IMR-90 (cell line): ENCODE measurements around the gene PAPSS1. TPM values are rescaled to one million over a fixed set of nuclear protein-coding genes. Genes with fewer than 3 reads are reported as not detected.

Experiments
- ATAC-seq: fragments of 200-7000 bp; cut with Tn5 transposase; 2 replicates; pipeline ENCODE4 v1.9.1; 2020; ENCODE audit warnings: low read depth, mild to moderate bottlenecking, moderate library complexity
- BruUV-seq: library from RNA; stranded (reverse); fragments of 400-500 nt; replicated peaks from 2 replicates; lab custom pipeline; 2021; lab: Mats Ljungman, UMichigan
- CTCF ChIA-PET: fragments of 300-600 bp; formaldehyde crosslinking; extraction: SDS; loops from one replicate; lab custom pipeline; 2021; ENCODE audit warnings: antibody characterized with exemption; lab: Yijun Ruan, JAX
- POLR2A ChIA-PET: fragments of 300-600 bp; sonication (Branson Sonifier 250); formaldehyde crosslinking; loops from one replicate; lab custom pipeline; 2022; ENCODE audit warnings: antibody characterized with exemption; ENCODE audit not compliant: unreplicated experiment; lab: Charles Lee
- DNase-seq: peaks from one replicate; pipeline ENCODE4 v3.0.0; 2013
- H2AFZ ChIP-seq: replicated peaks from 2 replicates; pipeline ENCODE3; 2013; ENCODE audit warnings: low read length, mild to moderate bottlenecking; ENCODE audit not compliant: poor library complexity
- H2AK5ac ChIP-seq: 2 replicates; pipeline ENCODE4 v1.6.1; 2013; ENCODE audit warnings: low read depth, low read length, inconsistent platforms
- H2AK9ac ChIP-seq: replicated peaks from 2 replicates; pipeline ENCODE3; 2013; ENCODE audit warnings: mild to moderate bottlenecking, low read depth, low read length, moderate library complexity; ENCODE audit not compliant: poor library complexity
- H2BK120ac ChIP-seq: 2 replicates; pipeline ENCODE4 v1.6.1; 2013; ENCODE audit warnings: low read depth, low read length, inconsistent platforms
- H2BK15ac ChIP-seq: 3 replicates; pipeline ENCODE4 v1.6.1; 2013; ENCODE audit warnings: low read depth, low read length, inconsistent platforms
- H2BK20ac ChIP-seq: 2 replicates; pipeline ENCODE4 v1.6.1; 2013; ENCODE audit warnings: low read depth, mild to moderate bottlenecking, inconsistent platforms, low read length, moderate library complexity
- H2BK5ac ChIP-seq: 2 replicates; pipeline ENCODE4 v1.6.1; 2013; ENCODE audit warnings: mild to moderate bottlenecking, low read depth, low read length, inconsistent platforms; ENCODE audit not compliant: poor library complexity, severe bottlenecking
- H3K14ac ChIP-seq: replicated peaks from 2 replicates; pipeline ENCODE4 v1.6.1; 2013; ENCODE audit warnings: low read depth, low read length, inconsistent platforms
- H3K18ac ChIP-seq: 2 replicates; pipeline ENCODE4 v1.6.1; 2013; ENCODE audit warnings: low read depth, low read length, control low read depth
- H3K23ac ChIP-seq: 2 replicates; pipeline ENCODE4 v1.6.1; 2013; ENCODE audit warnings: low read depth, low read length, inconsistent platforms
- H3K27ac ChIP-seq: 2 replicates; pipeline ENCODE4 v1.5.1; 2013; ENCODE audit warnings: mild to moderate bottlenecking, control low read depth, low read length; ENCODE audit not compliant: insufficient read depth
- H3K27me3 ChIP-seq: 2 replicates; pipeline ENCODE4 v1.6.1; 2013; ENCODE audit warnings: low read length; ENCODE audit not compliant: control insufficient read depth, insufficient read depth
- H3K36me3 ChIP-seq: 2 replicates; pipeline ENCODE4 v1.6.1; 2013; ENCODE audit warnings: low read length, mixed read lengths; ENCODE audit not compliant: control insufficient read depth, insufficient read depth
- H3K4ac ChIP-seq: 2 replicates; pipeline ENCODE4 v1.6.1; 2013; ENCODE audit warnings: low read depth, low read length, inconsistent platforms
- H3K4me1 ChIP-seq: 2 replicates; pipeline ENCODE4 v1.6.1; 2013; ENCODE audit warnings: low read length, mixed read lengths; ENCODE audit not compliant: control insufficient read depth, insufficient read depth
- H3K4me2 ChIP-seq: 2 replicates; pipeline ENCODE4 v1.6.1; 2013; ENCODE audit warnings: low read depth, mild to moderate bottlenecking, control low read depth, low read length, moderate library complexity
- H3K4me3 ChIP-seq: 2 replicates; pipeline ENCODE4 v1.5.1; 2013; ENCODE audit warnings: low read depth, mild to moderate bottlenecking, control low read depth, low read length, moderate library complexity; ENCODE audit not compliant: insufficient read depth
- H3K56ac ChIP-seq: 2 replicates; pipeline ENCODE4 v1.6.1; 2013; ENCODE audit warnings: low read length, inconsistent platforms; ENCODE audit not compliant: insufficient read depth; ENCODE audit errors: extremely low read depth
- H3K79me1 ChIP-seq, 2 experiments: 2 replicates each; pipeline ENCODE4 v1.6.1; 2013; ENCODE audit warnings: low read length in 2 of 2, inconsistent platforms in 1 of 2, low read depth in 1 of 2
- H3K9ac ChIP-seq: 2 replicates; pipeline ENCODE4 v1.6.1; 2013; ENCODE audit warnings: low read depth, low read length, control low read depth
- H3K9me1 ChIP-seq: 2 replicates; pipeline ENCODE4 v1.6.1; 2013; ENCODE audit warnings: low read length, inconsistent platforms; ENCODE audit not compliant: insufficient read depth
- H3K9me3 ChIP-seq: 2 replicates; pipeline ENCODE4 v1.6.1; 2013; ENCODE audit warnings: low read length; ENCODE audit not compliant: control insufficient read depth, insufficient read depth
- H4K20me1 ChIP-seq: 2 replicates; pipeline ENCODE4 v1.6.1; 2013; ENCODE audit warnings: low read length, inconsistent platforms; ENCODE audit not compliant: insufficient read depth
- H4K5ac ChIP-seq: 2 replicates; pipeline ENCODE4 v1.6.1; 2013; ENCODE audit warnings: mild to moderate bottlenecking, low read depth, low read length, control low read depth
- H4K8ac ChIP-seq, 2 experiments: 2 replicates each; pipeline ENCODE4 v1.6.1; 2013; ENCODE audit warnings: low read depth in 2 of 2, low read length in 2 of 2, control low read depth in 1 of 2, inconsistent platforms in 1 of 2
- H4K91ac ChIP-seq: 2 replicates; pipeline ENCODE4 v1.6.1; 2013; ENCODE audit warnings: low read depth, low read length, inconsistent platforms; ENCODE audit not compliant: insufficient read depth
- FOS ChIP-seq: fragments of 150-350 bp; IDR thresholded peaks from 2 replicates; pipeline ENCODE4 v1.6.1; 2016; ENCODE audit warnings: low read depth, low read length
- NFE2L2 ChIP-seq: fragments of 150-350 bp; IDR thresholded peaks from 2 replicates; pipeline ENCODE4 v1.6.1; 2016; ENCODE audit warnings: low read depth, mild to moderate bottlenecking, low read length
- WGBS, 2 experiments: methylation state at CpG; one replicate each; pipeline versions ENCODE4 v1.1.5 to v1.1.7; 2013; ENCODE audit warnings: missing lambda C conversion rate in 2 of 2; ENCODE audit not compliant: insufficient read length in 1 of 2; ENCODE audit errors: extremely low coverage in 2 of 2; 5-methylcytosine and 5-hydroxymethylcytosine counted together
- dilution Hi-C: fragments of 300-500 bp; cut with HindIII; formaldehyde crosslinking; loops from one replicate; pipeline ENCODE4 v1.14.3; 2018; ENCODE audit warnings: low sequenced_read_pairs; ENCODE audit not compliant: unreplicated experiment
- in situ Hi-C: fragments of 300-500 bp; cut with MboI; formaldehyde crosslinking; loops from 3 replicates; pipeline ENCODE4 v1.14.3; 2019; ENCODE audit warnings: low sequenced_read_pairs, inconsistent platforms, mixed read lengths
- intact Hi-C: fragments of 100-400 bp; cut with micrococcal nuclease; formaldehyde crosslinking; loops from 2 replicates; pipeline ENCODE4 v1.10.0; 2022
- polyA plus RNA-seq, 3 experiments: library from polyadenylated mRNA; depleted of rRNA; stranded (reverse); fragments of >200 nt; gene quantifications; 2 replicates each; pipeline ENCODE4 v1.2.3, GENCODE V29; 2012; ENCODE audit warnings: low replicate concordance in 1 of 3
- total RNA-seq: library from RNA; depleted of rRNA; stranded (reverse); fragments of >200 nt; gene quantifications from 2 replicates; pipeline ENCODE4 v1.2.3, GENCODE V29; 2012

The PAPSS1 gene
- total and polyA plus RNA-seq, 2 of the 4 experiments (the other 2 are of a cell fraction) = 71.8 to 82.8 TPM

DNA sequence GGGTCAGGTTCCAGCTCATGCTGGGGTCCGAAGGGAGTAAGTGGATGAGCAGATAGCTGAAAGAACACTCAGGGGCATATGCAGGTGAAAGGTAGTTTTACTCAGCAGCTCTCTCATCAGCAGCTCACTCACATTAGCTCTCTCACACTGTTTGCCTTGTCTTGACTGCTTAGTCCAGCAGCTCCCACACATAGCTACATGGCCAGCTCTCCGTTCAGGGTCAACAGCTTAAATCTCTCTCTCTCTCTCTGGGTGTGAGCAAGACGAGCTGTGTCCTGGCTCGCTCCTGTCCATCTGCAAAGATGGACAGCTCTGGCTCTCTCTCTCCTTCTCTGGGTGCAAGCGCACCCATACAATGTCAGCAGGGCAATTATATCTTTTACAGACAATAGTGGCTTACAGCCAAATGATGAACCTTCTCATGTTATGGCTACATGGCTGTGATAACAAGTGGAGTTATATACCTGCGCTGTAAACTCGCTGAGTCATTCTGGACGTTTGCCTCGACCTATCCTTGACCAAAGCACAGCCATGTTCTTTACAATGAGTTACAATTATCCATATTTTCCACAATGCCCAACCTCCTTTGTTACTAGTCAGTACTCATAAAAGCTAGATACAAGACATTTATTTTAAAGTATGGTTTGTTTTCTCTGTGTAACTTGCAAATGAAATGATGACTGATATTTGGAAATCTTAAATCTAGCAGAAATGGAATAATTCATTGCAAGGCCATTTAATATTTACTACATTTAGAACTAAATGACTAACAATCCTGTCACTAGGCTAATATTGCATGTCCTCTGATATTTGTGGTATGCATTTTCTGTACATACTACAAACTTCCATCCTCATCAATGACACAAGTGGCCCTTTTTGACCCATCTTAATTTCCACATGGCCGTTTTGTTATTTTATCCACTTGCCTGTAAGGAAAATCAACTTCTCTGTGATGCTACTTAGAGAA is 9.3 kb downstream of the PAPSS1 start:
- dilution Hi-C loops = no loop called here
- ChIA-PET CTCF (no interaction called here), POLR2A (interaction anchor here (0.6 kb wide), 1 partner anchor 77 kb away, joined by 12 read pairs; no protein-coding TSS in a partner anchor)
- no TSS peak for BruUV-seq
- DNase-seq (no peak), ATAC-seq (no peak)
- Histone ChIP-seq H3K4me2 (no peak overlapping the region), H3K27me3 (no peaks in the 10 kb centered on the region), H3K4ac (no peak overlapping the region), H3K9me3 (peaks cover 12% of the 10 kb centered on the region), H4K20me1 (0 out of 2 replicates have a peak, but pooled peaks cover 4% of the 10 kb centered on the region), H3K18ac (no peak overlapping the region), H4K8ac (no peak overlapping the region), H3K9ac (no peak overlapping the region), H3K56ac (no peak overlapping the region), H3K4me1 (peaks cover 3% of the 10 kb centered on the region), H3K14ac (0 out of 2 replicates have a peak overlapping the region, but pooled peaks have one; percentile 6), H3K4me3 (no peak overlapping the region), H2BK20ac (no peak overlapping the region; the same call in 1 of the 2 replicates), H3K79me1 (peaks cover 30 to 34% of the 10 kb centered on the region in 2 experiments), H2BK5ac (no peak overlapping the region), H3K23ac (no peak overlapping the region), H4K91ac (no peak overlapping the region; the same call in 1 of the 2 replicates), H3K9me1 (peaks cover 6% of the 10 kb centered on the region), H3K27ac (no peak overlapping the region), H2BK15ac (no peak overlapping the region), H2AK9ac (no peak overlapping the region), H2AK5ac (no peak overlapping the region; the same call in 1 of the 2 replicates), H2BK120ac (0 out of 2 replicates have a peak overlapping the region, but pooled peaks have one; percentile 10), H4K5ac (no peak overlapping the region), H2AFZ (no peak overlapping the region), H3K36me3 (peaks cover 1% of the 10 kb centered on the region)
- intact Hi-C loops = no loop called here
- TF ChIP-seq FOS = no peak
- TF ChIP-seq NFE2L2 = peak; percentile 69
- in situ Hi-C loops = no loop called here
- 93% methylated on average over 2 of the region's 10 CpGs; no CpG with 5 or more reads in 1 of the 2 experiments for WGBS, 2 experiments
